Measurements from ENCODE around the gene DKKL1. TPM values are rescaled to one million over a fixed set of nuclear protein-coding genes. Genes with fewer than 3 reads are reported as not detected.
"Not testable (repeated sequence)": the region's sequence is repeated elsewhere in the genome, so short reads cannot be mapped to it uniquely, and the experiment has no call there.

Gene DKKL1
- polyA plus RNA-seq, 1 of the 3 experiments (the other 2 are of a cell fraction) = 0.36 TPM

DNA sequence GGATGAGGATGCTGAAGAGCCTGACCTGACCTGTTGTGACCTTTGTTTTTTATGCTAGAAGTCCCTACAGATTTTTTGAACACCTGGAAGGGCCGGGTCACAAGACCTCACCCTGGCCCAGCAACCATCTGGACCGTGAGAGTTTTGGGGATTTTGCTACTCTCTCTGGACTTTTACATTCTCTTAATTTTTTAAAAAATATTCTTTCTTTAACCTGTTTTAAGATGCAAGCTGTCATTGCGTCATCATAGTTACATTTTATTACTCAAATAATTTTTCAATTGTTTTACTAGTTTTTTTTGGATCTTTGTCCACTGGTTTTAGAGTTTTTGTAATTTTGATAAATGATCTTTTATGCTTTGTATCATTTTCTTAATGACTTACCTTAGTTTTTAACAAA is 7.5 kb downstream of the DKKL1 start:
- H2AFZ ChIP-seq (ENCODE audit: low read depth) = no peak overlapping the region
- no peaks in the 10 kb centered on the region for H3F3A ChIP-seq (replicated peaks; ENCODE audit: insufficient read depth)
- H3K4me2 ChIP-seq = no peak overlapping the region
- H3K79me2 ChIP-seq (ENCODE audit: insufficient read depth) = no peaks in the 10 kb centered on the region
- DNase-seq = no peak
- CTCF ChIA-PET = interaction anchor here (3.1 kb wide), 1 partner anchor 21 kb away, joined by 10 read pairs; no protein-coding TSS in a partner anchor
- TF ChIP-seq, protein P1, sequence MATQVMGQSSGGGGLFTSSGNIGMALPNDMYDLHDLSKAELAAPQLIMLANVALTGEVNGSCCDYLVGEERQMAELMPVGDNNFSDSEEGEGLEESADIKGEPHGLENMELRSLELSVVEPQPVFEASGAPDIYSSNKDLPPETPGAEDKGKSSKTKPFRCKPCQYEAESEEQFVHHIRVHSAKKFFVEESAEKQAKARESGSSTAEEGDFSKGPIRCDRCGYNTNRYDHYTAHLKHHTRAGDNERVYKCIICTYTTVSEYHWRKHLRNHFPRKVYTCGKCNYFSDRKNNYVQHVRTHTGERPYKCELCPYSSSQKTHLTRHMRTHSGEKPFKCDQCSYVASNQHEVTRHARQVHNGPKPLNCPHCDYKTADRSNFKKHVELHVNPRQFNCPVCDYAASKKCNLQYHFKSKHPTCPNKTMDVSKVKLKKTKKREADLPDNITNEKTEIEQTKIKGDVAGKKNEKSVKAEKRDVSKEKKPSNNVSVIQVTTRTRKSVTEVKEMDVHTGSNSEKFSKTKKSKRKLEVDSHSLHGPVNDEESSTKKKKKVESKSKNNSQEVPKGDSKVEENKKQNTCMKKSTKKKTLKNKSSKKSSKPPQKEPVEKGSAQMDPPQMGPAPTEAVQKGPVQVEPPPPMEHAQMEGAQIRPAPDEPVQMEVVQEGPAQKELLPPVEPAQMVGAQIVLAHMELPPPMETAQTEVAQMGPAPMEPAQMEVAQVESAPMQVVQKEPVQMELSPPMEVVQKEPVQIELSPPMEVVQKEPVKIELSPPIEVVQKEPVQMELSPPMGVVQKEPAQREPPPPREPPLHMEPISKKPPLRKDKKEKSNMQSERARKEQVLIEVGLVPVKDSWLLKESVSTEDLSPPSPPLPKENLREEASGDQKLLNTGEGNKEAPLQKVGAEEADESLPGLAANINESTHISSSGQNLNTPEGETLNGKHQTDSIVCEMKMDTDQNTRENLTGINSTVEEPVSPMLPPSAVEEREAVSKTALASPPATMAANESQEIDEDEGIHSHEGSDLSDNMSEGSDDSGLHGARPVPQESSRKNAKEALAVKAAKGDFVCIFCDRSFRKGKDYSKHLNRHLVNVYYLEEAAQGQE (IDR thresholded peaks at IDR 0.05; ENCODE audit: low read depth, low read length) = no peak
- TF ChIP-seq RAD21 (IDR thresholded peaks at IDR 0.05; ENCODE audit: low read length) (no peak), SMC3 (IDR thresholded peaks at IDR 0.05; ENCODE audit: low read depth, low read length) (no peak), RXRA (IDR thresholded peaks at IDR 0.05; ENCODE audit: borderline replicate concordance, low read depth) (no peak), JUND (IDR thresholded peaks at IDR 0.05) (no peak), ELF1 (IDR thresholded peaks at IDR 0.05) (no peak), TEAD4 (IDR thresholded peaks at IDR 0.05; ENCODE audit: borderline replicate concordance, insufficient read depth) (no peak), SIN3A (IDR thresholded peaks at IDR 0.05; ENCODE audit: borderline replicate concordance, low read depth, low read length) (no peak), RCOR1 (IDR thresholded peaks at IDR 0.05; ENCODE audit: low read length) (no peak)
- TF ChIP-seq, protein P2, sequence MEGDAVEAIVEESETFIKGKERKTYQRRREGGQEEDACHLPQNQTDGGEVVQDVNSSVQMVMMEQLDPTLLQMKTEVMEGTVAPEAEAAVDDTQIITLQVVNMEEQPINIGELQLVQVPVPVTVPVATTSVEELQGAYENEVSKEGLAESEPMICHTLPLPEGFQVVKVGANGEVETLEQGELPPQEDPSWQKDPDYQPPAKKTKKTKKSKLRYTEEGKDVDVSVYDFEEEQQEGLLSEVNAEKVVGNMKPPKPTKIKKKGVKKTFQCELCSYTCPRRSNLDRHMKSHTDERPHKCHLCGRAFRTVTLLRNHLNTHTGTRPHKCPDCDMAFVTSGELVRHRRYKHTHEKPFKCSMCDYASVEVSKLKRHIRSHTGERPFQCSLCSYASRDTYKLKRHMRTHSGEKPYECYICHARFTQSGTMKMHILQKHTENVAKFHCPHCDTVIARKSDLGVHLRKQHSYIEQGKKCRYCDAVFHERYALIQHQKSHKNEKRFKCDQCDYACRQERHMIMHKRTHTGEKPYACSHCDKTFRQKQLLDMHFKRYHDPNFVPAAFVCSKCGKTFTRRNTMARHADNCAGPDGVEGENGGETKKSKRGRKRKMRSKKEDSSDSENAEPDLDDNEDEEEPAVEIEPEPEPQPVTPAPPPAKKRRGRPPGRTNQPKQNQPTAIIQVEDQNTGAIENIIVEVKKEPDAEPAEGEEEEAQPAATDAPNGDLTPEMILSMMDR (IDR thresholded peaks at IDR 0.05) = no peak
- TF ChIP-seq, protein P3, sequence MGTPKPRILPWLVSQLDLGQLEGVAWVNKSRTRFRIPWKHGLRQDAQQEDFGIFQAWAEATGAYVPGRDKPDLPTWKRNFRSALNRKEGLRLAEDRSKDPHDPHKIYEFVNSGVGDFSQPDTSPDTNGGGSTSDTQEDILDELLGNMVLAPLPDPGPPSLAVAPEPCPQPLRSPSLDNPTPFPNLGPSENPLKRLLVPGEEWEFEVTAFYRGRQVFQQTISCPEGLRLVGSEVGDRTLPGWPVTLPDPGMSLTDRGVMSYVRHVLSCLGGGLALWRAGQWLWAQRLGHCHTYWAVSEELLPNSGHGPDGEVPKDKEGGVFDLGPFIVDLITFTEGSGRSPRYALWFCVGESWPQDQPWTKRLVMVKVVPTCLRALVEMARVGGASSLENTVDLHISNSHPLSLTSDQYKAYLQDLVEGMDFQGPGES (IDR thresholded peaks at IDR 0.05; ENCODE audit: low read depth, low read length) = no peak
- H3K9me3 ChIP-seq = no peaks in the 10 kb centered on the region
- H3K36me3 ChIP-seq (replicated peaks in 1 of 2; ENCODE audit: control insufficient read depth in 1 of 2, insufficient read depth in 2 of 2, low read length in 1 of 2) = no peaks in the 10 kb centered on the region
- H3K9me2 ChIP-seq = no peaks in the 10 kb centered on the region
- peaks cover 18% of the 10 kb centered on the region; the same call in 1 of the 2 replicates for H3K27me3 ChIP-seq (ENCODE audit: insufficient read depth)
- no peak overlapping the region for H3K9ac ChIP-seq
- POLR2A ChIA-PET = no interaction called here
- WGBS (ENCODE audit: low lambda C conversion rate) = 12% methylated on average over 3 of the region's 3 CpGs
- no peak overlapping the region for H3K27ac ChIP-seq (ENCODE audit: low read depth in 2 of 2, low read length in 1 of 2)
- no peak overlapping the region for H3K4me3 ChIP-seq (ENCODE audit: low read depth in 2 of 2, low read length in 1 of 2)
- no peaks in the 10 kb centered on the region for H3K4me1 ChIP-seq (ENCODE audit: control insufficient read depth in 1 of 2, insufficient read depth in 2 of 2, low read depth in 1 of 2, low read length in 1 of 2)
- no peaks in the 10 kb centered on the region for H4K20me1 ChIP-seq (ENCODE audit: insufficient read depth)

DNA sequence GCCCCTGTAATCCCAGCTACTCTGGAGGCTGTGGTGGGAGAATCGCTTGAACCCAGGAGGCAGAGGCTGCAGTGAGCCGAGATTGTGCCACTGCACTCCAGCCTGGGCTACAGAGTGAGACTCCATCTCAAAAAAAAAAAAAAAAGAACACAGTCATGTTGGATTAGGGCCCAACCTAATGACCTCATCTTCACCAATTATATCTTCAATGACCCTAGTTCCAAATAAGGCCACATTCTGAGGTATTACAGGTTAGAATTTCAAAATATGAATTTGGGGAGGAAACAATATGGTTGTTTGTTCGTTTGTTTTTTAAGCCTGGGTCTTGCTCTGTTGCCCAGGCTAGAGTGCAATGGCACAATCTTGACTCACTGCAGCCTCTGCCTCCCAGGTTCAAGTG is 9.5 kb downstream of the DKKL1 start:
- CTCF ChIA-PET = interaction anchor here (1.4 to 1.5 kb wide), 2 partner anchors 19 to 276 kb away, joined by 3 to 4 read pairs; no protein-coding TSS in a partner anchor
- POLR2A ChIA-PET; H3K9ac ChIP-seq; H3K4me3 ChIP-seq (ENCODE audit: low read depth in 2 of 2, low read length in 1 of 2); H3K27ac ChIP-seq (ENCODE audit: low read depth in 2 of 2, low read length in 1 of 2); H3K9me2 ChIP-seq; H3K9me3 ChIP-seq; H3K79me2 ChIP-seq (ENCODE audit: insufficient read depth); H3K36me3 ChIP-seq (replicated peaks in 1 of 2; ENCODE audit: control insufficient read depth in 1 of 2, insufficient read depth in 2 of 2, low read length in 1 of 2); H4K20me1 ChIP-seq (ENCODE audit: insufficient read depth); H2AFZ ChIP-seq (ENCODE audit: low read depth); H3K4me1 ChIP-seq (ENCODE audit: control insufficient read depth in 1 of 2, insufficient read depth in 2 of 2, low read depth in 1 of 2, low read length in 1 of 2); H3K4me2 ChIP-seq; DNase-seq; H3F3A ChIP-seq (replicated peaks; ENCODE audit: insufficient read depth): not testable (repeated sequence)
- peaks cover 21% of the 10 kb centered on the region; the same call in 1 of the 2 replicates for H3K27me3 ChIP-seq (ENCODE audit: insufficient read depth)
- 21% methylated on average over 3 of the region's 3 CpGs for WGBS (ENCODE audit: low lambda C conversion rate)

Measured in SK-N-SH (cell line).